HG03342 (cell line): ENCODE measurements around the gene CLCN4.

ENCODE experiments used
- ATAC-seq: cut with Tn5 transposase; IDR thresholded peaks from one replicate; pipeline ENCODE4 v1.9.1; 2021; ENCODE audit warnings: mild to moderate bottlenecking, moderate library complexity; ENCODE audit not compliant: unreplicated experiment

Gene CLCN4

DNA sequence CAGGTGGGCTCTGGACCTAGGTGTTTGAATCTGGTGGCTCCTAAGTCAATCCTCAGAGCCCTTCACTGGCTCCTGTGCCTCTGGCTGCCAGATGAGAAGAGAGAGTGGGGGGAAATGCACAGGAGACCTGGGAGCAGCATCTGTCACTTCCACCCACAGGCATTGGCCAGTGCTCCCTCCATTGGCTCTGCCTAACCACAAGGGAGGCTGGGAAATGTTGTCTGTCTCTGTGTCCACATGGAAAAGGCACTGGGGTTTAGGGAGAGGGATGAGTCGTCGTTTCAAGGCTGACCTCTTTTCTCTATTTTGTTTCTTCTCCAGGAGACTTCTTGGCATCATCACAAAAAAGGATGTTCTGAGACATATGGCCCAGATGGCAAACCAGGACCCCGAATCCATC lies 76.4 kb downstream of the CLCN4 start:
- no peak for ATAC-seq

DNA sequence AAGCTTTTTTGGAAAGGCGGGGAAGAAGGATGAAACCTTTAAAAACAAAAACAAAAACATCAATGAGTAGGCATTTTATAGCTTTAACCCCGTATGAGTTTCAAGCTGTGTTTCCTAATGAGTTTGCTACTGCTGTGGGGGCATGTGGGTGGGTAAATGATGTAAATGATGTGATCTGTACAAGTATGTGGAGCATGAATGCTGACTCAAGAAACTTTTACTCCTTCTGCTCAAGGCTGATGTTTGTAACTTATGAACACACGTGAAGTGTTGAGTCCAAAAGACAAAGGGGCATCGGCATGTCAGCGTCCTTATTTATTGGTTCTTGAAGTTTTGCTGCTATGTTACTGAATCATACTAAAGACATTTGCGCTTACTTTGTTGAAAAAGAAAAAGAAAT lies 76.9 kb downstream of the CLCN4 start:
- no peak for ATAC-seq

GRCh38 chrX:10235851-10236250 lies 79.1 kb downstream of the CLCN4 start:
- no peak for ATAC-seq

GRCh38 chrX:10237241-10237640 lies 80.5 kb downstream of the CLCN4 start:
- no peak for ATAC-seq

- no peak for ATAC-seq
Measured at GRCh38 chrX:10239611-10240064, 82.9 kb downstream of the CLCN4 start.

DNA sequence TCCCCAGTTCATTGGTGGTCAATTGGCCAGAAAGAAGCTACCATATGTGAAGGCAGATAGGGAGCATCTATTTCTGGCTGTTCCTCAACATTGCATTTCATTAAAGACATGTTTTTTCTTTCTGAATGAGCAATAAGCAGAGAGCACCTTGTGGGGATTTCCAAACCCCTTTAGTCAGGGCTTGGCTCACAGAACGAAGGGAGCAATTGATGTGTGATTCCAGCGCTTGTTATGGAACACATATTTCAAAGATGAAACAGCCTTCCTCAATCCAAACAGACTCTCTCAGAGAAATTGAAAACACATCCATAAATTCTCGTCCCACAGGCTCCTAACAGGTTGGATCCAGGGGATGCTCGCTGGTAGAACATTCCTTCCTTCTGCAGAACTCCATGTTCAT lies 84.1 kb downstream of the CLCN4 start:
- ATAC-seq, result no peak

DNA sequence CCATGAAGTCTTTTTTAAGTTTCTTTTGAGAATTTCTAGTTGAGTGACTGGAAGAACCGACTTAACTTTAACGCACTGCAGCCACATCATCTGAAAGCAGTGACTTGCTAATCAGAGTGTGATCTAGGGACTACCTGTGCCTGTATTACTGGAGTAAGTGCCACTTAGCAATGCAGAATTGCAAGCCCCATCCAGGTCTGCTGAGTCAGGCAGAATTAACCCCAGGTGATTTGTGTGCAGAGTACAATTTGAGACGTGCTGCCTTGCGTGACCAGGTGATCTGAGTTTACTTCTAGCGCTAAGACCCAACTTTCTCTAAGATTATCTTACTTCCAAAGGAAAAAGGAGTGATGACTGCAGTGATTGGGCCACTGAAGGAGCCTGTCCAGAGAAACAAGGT lies 85.3 kb downstream of the CLCN4 start:
- no peak for ATAC-seq

GRCh38 chrX:10243106-10243505 lies 86.3 kb downstream of the CLCN4 start:
- ATAC-seq, result no peak

GRCh38 chrX:10244915-10245622 lies 88.3 kb downstream of the CLCN4 start:
- ATAC-seq, result no peak

DNA sequence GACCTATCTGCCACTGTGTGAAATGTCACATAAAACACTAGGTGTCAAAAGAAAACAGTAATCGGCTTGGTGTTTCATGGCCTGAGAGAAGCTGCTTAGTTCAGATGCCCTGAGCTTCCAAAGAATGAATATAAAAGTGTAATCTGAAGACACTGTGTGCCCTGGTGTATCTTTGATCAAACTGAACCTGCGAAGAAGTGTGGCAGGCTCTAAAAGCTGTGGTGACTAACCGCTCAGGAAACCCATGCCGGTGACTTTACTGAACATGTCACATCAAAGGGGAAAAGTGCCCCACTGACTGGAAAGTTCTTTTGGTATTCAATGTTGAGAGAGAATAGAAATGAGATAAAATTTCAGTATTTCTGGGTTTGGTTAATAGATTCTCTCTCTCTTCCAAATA lies 89.1 kb downstream of the CLCN4 start:
- no peak for ATAC-seq

DNA sequence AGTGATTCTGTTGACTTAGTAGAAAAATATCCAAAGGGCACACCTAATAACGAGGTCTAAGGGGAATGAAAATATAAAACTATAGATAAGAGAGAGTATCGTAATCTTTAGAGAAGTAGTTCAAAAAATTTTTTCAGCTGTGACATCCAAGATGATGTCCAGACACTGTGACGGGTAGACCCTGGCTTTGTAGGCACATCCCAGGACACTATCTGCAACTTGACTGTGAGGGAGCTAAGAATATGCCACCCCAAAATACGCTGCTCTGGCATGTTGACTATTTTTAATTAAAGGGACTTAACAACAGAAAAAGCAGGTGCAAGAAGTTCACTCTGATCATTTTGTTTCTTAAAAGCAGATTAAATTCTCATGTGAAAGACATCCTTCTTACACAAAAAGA lies 89.5 kb downstream of the CLCN4 start:
- ATAC-seq, result no peak

GRCh38 chrX:10246846-10247245 lies 90.1 kb downstream of the CLCN4 start:
- no peak for ATAC-seq

DNA sequence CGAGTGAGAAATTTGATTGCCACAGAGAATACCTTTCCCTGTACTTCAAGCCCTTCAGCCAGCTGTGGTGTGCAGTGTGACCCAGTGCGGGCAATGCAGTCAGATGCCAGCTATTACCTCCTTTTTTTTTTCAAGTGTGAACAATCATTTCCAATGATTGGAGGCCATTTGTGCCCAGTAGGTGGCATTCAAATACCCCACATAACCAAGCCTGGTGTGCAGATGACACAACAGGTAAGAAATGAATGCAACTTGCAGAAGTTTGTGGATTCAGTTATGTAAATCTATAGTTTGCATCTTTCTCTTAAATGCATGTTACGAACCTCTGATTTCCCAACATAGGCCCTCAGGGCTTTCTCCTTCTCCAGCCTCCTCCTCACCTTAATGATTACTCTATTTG lies 98.0 kb downstream of the CLCN4 start:
- ATAC-seq, result no peak

DNA sequence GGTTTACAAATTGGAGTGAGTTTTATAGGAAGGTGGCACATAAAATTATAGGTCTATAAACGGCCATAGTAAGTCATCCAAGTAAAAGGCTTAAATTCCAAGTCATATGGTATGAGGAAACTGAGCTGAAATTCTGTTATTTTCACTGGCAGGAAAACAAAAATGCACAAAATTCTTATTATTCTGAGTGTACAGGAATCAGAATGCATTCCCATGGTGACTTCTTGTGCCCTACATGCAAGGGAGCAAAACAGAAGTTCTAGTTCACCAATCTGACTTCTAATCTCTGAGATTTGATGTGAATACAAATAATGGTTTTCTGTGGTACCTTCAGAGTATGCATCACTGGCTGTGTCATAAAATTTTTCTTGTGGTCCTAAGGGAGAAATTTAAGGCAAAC lies 102.9 kb downstream of the CLCN4 start:
- ATAC-seq, result no peak

DNA sequence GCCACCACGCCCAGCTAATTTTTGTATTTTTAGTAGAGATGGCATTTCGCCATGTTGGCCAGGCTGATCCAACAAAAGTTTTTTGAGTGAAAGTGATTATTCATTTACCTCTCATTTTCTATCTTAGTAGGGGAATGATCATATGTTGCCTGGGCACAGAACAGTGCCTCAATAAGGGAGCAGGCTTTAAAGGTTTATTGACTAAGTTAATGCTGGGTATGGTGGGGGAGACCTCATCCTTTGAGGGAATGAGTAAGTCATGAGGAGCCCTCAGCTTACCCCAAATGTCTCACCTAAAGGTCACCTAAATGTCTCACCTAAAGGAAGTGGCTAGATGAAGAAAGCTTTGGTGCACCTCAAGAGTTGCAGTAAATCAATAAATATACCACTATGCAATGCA lies 109.0 kb downstream of the CLCN4 start:
- ATAC-seq, result no peak

- no peak for ATAC-seq
Measured at GRCh38 chrX:10278716-10279115, 121.9 kb downstream of the CLCN4 start.

- no peak for ATAC-seq
Measured at GRCh38 chrX:10280071-10280470, 123.3 kb downstream of the CLCN4 start.

DNA sequence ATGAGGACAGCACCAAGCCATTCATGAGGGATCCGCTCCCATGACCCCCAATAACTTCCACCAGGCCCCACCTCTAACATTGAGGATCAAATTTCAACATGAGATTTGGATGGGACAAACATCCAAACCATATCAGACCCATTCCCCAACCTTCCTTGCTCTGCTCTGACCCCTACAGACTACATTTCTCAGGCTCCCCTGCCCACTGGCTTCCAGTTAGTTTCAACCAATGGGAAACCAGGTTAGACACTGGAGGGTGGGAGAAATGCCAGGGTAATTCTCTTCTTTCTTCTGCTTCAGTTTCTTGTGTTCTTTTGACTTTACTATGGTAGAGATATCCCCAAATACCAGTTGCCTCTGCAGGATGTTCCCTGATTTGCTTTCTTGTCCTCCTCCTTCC lies 125.7 kb downstream of the CLCN4 start:
- ATAC-seq, result no peak

DNA sequence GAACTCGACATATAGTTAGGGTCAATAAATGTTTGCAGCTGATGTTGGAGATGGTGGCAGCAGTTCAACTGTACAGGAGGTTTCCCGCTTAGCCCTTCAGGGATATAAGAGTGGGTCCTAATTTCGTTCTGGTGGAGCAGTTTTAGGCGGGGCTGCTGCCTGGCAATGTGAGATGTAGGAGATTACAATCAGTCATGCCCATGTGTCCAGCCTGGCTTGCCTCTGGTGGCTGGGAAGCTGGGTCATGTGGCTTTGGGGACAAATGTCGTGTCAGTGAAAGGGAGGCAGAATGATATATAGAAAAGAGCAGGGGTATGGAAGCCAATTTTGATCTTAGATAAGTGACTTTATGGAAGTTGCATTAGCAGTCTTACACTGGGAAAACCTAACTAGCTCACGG lies 129.4 kb downstream of the CLCN4 start:
- ATAC-seq, result no peak
